NK-92 treated with Interleukin-12 subunit alpha and Interleukin-12 subunit beta, amount 100 ng/mL, for 24 hours (cell line): ENCODE measurements around the gene ARHGEF4.

Experiments used
- DNase-seq: peaks from one replicate; lab custom pipeline; 2025; lab: John Stamatoyannopoulos, UW

Gene ARHGEF4

DNA sequence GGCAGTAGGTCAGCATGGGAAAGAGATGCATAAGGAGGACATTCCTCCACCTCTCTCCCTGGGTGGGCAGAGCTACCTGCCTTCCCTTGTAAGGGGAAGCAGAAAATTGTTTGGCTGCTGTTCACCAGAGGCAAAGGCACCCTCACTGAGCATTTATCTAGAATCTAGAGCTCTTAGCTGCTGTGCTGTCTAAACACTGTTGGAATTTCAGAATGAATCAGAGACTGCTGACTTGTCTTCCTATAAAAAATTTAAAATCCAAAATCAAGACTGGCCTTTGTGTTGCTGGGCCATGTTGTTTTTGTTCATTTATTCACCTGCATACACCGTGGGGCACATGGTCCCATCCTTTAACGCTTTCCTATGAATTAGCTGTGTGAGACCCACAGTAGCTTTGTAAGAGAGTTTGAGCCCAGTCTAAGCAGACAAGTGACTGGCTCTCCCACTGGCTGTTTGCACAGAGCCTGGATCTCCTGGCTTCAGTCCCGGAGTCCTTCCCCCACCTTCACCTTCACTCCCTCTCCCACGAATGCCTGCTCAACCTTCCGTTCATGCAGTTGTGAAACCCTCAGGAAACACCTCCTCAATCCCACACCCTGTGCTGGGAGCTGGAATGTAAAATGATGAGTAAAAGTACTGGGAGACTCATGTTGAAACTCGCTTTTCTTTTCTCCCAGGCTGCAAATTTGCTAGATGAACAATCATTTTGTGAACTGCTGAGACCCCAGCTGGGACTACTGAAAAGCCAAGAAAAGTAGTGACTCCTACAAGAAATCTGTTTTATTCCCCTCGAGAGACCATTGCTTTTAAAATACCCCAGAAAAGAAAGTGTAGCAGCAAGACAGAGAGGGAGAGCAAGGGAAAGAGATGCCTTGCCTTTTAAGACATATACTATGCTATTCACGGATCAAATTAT is 180.4 kb downstream of the ARHGEF4 start:
- DNase-seq, result no peak

DNA sequence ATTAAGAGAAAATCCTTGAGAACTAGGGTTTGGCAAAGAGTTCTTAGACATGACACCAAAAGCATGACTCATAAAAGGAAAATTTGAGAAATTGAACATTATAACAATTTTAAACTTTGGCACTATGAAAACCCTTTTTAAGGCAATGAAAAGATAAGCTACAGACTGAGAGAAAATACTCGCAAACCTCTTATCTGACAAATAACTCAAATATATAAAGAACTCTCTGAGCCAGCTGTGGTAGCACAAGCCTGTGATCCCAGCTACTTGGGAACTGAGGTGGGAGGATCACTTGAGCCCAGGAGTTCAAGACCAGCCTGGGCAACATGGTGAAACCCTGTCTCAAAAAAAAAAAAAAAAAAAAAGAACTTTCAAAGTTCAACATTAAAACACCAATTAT is 186.0 kb downstream of the ARHGEF4 start:
- DNase-seq, result no peak

DNA sequence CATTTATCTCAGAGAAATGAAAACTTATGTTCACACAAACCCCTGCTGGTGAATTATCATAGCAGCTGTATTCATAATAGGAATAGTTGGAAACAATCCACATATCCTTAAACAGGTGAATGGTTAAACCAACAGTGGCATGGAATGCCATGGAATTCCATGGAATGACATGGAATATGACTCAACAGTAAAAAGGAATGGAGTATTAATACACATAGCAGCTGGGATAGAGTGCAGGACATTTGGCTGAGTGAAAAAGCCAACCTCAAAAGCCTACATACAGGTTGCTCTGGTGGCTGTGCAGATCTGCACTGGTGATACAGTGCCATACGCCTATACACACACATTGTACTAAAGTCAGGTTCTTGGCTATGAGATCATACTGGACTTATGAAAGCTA is 187.0 kb downstream of the ARHGEF4 start:
- no peak for DNase-seq

DNA sequence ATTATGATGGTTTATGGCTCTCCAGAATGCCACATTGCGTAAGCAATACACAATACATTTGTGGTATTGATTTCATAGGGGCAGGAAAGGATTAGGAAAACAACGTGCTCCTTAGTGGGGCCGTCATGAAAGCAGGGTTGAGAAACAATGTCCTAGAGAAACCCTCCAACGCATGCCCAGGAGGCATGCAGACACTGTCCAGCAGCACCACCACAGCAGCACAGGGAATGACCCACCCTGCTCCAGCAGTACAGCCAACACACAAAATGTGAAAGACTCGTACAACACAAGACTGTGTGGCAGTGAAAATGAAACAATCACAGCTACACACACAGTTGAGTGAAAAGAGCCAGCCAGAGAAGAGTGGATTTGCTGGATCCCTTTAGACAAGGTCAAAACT is 190.2 kb downstream of the ARHGEF4 start:
- DNase-seq, result no peak

DNA sequence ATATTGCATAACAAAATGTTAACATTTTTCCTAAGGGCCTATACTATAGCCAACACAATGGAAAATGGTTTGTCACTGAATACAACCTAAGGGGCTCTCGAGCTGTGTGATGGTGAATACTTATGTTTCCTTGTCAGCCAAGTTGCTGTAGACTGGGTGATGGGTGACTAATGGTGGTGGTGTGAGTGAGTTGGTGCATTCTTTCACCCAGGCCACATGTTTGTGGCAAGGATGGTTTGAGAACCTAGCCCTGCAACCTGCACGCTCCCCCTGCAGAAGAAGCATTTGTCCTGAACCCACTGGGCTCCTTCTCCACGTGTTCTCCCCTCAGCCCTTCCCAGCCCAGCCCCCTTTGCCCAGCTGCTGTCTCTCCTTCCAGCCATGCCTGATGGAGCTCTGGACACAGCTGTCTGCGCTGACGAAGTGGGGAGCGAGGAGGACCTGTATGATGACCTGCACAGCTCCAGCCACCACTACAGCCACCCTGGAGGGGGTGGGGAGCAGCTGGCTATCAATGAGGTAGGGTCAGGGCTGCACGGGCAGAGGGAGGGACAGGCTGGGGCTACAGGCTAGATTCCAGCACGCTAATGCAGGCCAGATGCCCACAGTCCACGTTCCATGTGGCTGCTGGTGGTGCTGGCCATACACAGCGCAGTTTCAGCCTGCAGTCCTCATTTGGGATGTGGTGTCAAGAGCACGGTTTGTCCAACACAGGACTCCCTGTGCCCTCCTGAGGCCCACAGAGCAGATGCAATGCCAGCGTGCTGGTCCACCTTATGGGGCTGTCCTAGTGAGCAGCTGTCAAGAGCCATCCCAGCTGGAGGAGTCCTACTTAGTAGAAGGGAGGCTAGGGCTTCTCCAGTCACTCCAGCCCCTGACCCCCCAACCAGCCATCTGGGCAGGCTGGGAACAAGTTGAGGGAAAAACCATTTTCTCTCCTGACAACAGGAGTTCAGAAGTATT is 191.1 kb downstream of the ARHGEF4 start:
- no peak for DNase-seq

DNA sequence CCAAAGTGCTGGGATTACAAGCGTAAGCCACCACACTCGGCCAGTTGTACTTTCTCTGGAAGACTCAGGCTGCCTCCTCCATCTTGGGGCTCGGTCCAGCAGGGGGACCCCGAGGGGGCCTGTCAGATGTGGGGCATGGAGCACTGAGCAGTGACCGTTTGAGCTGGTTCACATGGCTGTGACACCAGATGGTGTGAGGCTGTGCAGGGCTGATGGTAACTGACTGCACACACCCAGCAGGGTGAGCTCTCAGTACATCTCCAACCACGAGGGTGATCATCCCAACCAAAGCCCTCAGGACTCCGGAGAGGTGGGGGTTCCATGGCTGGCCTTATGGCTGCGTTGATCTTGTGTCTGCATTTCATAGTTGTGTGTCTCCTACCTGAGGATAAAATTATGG is 193.1 kb downstream of the ARHGEF4 start:
- DNase-seq, result no peak

DNA sequence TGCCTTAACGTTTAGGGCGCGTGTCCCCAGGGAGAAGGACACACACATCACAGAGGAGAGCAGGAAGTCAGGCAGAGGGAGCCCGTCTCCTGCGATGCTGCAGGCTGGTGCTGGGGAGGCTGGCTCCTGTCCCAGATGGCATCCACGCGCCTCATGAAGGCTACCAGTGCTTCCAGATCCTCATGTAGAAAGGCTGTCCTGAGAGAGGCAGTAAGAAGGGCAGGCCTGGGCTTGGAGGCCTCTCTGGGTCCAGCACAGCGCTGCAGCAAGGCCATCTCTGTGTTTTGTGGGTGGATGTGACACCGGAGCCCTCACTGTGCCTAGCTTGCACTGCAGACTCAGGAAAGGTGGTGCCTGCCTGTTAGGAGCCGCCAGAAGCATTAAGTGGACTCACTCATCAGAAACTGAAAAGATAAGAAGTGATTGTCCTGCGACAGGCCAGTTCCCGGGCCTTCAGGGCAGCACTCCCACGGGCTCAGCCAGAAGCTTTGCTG is 193.8 kb downstream of the ARHGEF4 start:
- DNase-seq, result no peak

DNA sequence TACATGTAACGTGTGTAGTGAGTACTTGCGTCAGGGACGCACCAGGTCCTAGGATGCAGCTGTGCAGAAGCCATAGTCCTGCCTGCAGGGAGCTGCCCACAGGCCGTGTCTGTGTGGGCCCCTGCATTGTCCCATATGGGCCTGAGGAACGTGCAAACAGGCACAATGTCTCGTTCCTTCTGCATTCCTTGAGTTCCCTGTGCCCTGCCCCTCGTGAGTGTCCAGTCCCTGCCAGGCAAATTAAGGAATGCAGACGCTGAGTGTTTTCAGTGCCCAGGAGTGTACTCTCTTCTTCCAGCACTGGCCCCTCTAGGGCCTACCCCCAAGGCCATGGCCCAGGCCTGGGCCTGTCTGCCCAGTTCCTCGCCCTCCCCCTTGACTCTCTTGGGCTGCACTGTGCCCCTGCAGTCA is 194.7 kb downstream of the ARHGEF4 start:
- DNase-seq, result no peak

DNA sequence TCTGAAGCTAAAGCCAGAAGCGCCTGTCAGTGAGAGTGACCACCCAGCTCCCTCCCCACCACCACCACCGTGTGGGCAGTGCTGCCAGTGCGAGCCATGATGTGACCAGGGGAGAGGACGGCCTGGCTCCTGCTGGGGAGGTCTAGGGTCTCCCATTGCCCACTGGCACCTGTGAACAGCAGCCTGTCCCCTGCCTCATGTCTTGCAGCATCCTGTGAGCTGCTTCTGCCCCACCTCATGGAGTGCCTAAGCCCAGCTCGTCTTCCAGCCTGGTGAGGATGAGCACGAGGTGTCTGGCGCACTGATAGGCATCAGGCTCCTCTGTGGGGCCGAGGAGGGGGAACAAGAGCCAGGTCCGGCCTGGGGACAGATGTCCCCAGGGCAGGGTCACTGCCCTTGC is 195.2 kb downstream of the ARHGEF4 start:
- no peak for DNase-seq

DNA sequence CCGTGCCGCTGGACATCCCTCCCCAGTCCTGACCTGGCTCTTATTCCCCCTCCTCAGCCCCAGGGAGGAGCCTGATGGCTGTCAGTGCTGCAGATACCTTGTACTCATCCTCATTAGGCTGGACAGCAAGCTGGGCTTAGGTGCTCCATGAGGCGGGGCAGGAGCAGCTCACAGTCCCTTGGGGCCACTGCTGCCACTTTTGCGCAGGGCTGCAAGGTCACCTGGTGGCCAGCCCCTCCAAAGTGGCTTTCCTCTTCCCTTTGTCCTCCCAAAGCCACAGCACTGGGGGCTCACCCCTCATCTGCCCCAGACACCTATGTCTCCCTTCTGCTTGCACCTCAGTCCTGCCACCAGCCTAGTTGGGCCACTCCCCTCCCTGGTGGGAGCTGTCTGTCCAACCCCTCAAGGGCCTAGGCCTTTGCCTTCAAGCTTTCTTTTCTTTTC is 195.7 kb downstream of the ARHGEF4 start:
- DNase-seq, result no peak

DNA sequence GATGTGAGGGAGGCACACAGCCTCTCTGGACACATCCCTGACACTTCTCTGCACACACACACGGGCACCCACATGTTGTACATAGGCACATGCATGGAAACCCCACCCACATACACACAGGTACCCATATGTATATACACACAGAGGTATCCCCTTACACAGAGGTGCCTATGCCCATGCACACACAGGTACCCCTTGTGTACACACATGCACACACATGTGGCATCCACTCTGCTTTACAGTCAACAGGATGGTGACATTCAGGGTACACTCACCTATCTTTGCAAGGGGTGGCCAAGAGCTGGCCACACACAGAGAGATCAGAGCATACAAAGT is 197.0 kb downstream of the ARHGEF4 start:
- DNase-seq, result no peak

DNA sequence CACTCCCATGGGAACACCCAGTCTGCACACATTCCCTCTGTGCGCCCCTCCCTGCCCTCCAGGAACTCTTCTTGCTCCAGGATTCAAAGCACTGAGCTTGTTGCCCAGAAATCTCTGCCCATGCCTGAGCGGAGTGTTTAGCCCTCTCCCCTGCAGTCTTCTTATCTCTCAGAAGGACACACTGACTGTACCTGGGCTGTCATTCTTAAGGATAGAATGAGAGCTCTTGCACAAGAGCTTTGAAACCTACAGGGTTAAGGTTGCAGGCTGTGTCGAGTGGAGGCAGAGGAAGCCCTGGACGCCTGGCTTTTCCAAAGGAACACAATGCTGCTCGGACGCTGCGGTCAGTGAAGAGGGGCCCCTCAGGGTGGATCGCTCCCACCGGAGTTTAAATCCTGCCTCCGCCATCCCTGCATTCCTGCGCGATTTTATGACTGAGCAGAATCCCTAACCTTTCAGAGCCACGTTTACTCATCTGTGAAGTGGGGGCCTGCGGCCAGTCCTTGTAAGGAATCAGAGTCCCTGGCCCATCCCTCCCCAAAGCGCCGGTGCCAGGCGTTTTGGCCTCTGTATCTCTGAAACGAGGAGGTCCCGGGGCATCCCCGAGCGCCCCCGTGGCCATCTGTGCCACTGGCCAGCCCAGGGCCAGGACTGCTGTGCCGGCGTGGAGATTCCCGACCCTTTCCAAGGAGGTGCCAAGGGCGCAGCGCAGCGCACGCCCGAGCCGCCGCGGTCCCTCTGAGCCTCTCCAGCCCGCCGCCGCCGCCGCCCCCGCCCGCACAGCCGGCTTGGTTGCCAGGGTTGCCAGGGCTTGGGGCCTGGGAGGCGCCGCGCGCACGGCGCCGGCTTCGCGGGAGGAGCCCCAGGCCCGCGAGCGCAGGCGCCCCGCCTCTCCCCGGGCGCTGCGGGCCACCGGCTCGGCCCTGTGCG is 197.7 kb downstream of the ARHGEF4 start:
- DNase-seq, result no peak

DNA sequence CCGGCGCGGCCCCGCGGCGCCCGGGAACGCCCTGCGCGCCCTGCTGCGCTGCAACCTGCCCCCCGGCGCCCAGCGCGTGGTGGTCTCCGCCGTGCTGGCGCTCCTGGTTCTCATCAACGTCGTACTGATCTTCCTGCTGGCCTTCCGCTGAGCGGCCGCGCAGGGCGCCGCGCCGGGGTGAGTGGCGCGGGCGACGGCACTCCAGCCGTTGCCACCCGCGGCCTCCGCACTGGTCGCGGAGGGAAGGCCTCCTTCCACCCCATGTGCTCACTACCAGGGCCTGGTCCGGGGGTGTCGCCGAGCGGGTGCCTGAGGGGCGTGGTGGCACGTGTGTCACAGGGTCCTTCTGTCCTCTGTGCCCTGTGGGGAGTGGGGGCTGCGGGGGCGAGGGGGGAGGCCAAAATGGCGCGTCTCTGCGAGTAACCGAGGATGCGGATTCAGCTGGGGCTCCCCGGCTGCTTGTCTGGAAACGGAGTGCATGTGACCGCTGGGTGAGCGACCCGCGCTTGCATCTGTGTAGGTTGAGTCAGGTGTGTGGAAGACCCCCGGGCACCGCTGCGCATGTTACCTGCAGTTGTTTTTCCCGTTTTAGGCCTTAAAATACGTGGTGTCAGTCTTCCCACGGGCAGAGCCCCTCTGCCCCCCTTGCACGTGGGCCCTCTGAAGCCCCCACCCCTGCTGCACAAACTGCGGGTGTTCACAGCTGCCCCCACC is 198.6 kb downstream of the ARHGEF4 start:
- DNase-seq, result no peak

DNA sequence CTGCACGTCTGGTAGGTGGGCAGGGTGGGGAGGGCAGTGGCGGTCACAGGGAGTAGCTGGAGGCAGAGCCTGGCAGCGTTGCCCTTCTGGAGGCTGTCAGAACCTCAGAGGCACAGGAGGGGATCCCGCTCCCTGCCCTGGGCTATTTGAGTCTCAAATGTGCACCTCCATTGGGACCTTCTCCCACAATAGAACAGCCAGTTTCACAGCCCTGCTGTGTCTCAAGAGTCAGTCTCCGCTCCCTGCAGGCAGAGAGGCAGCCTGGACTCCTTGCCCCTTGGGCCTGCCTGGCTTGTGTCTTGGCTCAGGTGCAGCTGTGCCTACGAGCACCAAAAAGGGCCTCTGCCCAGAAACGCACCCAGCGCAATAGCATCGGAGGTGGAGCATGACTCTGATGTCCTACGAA is 199.1 kb downstream of the ARHGEF4 start:
- no peak for DNase-seq

DNA sequence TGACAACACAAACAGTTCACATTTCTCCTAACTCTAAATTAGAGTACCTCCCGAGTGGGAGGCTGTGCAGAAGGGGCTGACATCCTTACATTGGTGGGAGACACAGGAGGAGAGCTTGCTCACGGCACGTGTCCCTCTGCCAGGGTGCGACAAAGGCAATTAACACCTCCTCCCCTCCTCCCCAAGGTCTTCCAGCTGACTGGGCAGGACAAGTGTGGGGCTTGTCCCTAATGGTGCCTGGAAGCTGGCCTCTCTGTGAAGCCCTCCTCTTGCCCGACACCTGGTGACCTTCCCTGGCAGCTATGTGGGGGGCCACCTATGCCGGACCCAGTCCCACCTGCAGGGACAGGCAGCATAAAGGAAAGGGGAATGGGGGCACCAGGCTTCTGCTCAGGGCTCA is 199.6 kb downstream of the ARHGEF4 start:
- no peak for DNase-seq

DNA sequence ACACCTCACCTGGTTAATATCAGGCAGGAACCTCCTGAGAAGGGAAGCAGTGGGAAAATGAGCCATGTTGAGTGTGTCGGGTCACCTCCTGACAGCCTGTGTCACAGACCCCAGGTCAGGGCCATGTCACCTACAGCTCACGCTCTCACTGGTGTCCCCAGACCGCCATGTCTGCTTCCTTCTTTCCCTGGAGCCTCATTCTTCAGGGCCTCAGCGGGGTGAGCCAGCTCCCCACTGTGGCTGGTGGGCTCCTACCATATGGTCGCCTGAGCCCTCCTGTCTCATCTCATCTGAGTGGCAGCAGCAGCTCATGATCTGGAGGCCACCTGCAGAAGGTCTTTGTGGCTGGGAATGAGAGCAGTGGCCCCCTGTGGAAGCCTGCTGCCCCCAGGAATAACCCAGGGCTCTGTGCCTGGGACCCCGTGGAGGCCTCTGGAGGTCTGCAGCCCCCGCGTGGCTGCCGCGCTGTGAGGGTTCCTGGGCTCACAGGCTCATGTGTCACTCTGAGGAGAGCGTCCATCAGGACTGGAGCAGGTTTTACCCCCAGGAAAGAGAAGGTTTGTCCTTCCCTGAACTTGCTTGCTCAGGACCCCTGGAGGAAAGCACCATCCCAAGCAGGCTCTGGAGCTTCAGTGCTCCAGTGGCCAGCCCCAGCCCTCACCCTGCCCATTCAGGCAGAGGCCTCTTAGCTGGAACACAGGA is 200.1 kb downstream of the ARHGEF4 start:
- DNase-seq, result no peak

DNA sequence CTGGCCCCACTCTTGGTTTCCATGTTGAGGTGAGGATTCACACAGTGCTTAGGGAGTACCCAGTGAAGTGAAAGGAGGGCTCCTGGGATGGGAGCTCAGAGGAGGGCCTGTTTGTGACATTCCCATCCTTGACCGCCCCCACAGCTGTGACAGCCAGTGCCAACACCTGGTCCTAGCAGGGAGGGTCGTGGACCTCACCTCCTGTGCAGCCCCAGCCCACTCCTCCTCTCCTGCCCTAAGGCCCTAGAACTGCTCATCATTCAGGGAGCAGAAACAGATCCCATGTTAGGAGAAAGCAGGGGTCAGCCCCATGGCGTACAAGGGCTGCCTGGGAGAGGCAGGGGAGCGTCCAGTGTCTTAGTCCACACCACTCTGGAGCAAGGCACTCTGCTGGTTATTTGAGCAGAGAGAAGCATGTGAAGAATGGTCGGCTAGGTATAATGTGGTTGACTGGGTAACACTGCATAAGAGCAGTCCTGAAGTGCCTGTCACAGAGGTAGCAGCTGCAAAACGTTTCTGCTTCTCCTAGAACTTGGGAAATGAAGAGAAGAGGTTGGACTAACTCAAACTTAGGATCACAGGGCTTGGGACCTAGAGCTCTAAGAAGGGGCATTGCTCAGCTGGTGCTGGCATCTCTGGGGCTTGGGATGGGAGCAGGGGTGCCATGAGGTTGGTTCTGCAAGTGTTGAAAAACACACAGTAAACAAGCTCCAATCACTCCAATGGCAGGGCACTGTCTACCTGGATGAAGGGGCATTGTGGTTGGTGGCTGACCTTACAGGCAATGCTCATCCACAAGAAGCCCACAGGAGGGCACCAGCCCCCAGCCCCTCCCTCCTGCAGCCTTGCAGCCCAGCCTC is 200.9 kb downstream of the ARHGEF4 start:
- DNase-seq, result no peak

DNA sequence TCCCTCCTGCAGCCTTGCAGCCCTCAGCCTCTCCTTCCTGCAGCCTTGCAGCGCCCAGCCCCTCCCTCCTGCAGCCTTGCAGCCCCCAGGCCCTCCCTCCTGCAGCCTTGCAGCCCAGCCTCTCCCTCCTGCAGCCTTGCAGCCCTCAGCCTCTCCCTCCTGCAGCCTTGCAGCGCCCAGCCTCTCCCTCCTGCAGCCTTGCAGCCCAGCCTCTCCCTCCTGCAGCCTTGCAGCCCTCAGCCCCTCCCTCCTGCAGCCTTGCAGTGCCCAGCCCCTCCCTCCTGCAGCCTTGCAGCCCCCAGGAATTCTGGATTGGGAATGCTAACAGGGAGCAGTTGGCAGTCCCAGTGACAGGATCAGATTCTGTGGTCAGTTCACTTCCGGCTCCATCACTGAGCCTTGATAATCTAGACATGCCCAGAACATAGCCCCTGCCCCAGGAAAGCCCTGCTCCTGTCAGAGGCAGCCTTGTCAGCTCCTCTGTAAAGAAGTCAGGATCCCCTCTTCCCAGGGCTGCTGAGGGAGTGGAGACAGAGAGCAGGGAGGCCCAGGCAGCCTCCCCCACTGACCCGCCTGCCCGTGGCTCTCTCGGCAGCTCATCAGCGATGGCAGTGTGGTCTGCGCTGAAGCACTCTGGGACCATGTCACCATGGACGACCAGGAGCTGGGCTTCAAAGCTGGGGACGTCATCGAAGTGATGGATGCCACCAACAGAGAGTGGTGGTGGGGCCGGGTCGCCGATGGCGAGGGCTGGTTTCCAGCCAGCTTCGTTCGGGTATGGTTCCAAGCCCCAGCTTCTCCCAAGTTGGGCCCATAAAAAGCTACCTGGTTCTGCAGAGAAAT is 201.8 kb downstream of the ARHGEF4 start:
- DNase-seq, result no peak

DNA sequence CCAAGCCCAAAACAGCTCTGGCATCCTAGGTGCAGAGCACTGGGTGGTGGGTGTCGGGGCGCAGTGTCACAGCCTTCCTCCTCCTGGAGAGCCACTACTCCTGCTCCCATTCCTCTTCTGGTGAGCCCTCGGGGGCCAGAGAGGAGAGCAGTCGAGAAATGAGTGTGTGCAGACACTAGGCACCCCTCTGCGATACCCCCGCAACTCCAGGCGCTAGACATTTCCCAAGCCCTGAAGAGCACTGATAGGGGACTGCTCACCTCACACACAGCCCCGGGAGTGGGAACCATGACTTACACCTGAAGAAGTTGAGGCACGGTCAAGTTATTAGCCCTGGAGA is 202.4 kb downstream of the ARHGEF4 start:
- no peak for DNase-seq
